Activated CD8-positive, alpha-beta T cell treated with anti-CD3 and anti-CD28 coated beads for 36 hours (primary cell): ENCODE measurements around the gene MAPK8IP2. TPM values are rescaled to one million over a fixed set of nuclear protein-coding genes. Genes with fewer than 3 reads are reported as not detected.

Source experiments
- total RNA-seq, 2 experiments: library from RNA; stranded (reverse); gene quantifications; one replicate each; pipeline ENCODE4 v1.2.3, GENCODE V29; 2021

The MAPK8IP2 gene
- total RNA-seq, 2 experiments from 2014 or later, result 0.11 TPM

Other genes starting within 250 kb of the MAPK8IP2 start
- gene SBF1, start 125.8 kb upstream of the MAPK8IP2 start, total RNA-seq, result 100 to 1,000 TPM; 120 TPM
- 1 to 10 TPM; 5.5 to 6.8 TPM for gene ADM2, start 119.2 kb upstream of the MAPK8IP2 start, total RNA-seq
- gene MIOX, start 113.9 kb upstream of the MAPK8IP2 start, total RNA-seq, result under 1 TPM in 1 of 2 experiments, not detected in 1; 0.29 TPM
- 10 to 100 TPM; 48.0 to 48.8 TPM for gene LMF2, start 93.1 kb upstream of the MAPK8IP2 start, total RNA-seq
- 100 to 1,000 TPM; 121 to 126 TPM for gene NCAPH2, start 92.6 kb upstream of the MAPK8IP2 start, total RNA-seq
- 1 to 10 TPM in 1 of 2 experiments, not detected in 1; 2.7 TPM for gene SCO2, start 75.2 kb upstream of the MAPK8IP2 start, total RNA-seq
- gene TYMP, start 70.8 kb upstream of the MAPK8IP2 start, total RNA-seq, result 10 to 100 TPM; 24.2 to 24.7 TPM
- 1 to 10 TPM; 5.8 to 6.8 TPM for gene KLHDC7B, start 54.9 kb upstream of the MAPK8IP2 start, total RNA-seq
- gene SYCE3, start 37.9 kb upstream of the MAPK8IP2 start, total RNA-seq, result not detected
- gene CPT1B, start 22.4 kb upstream of the MAPK8IP2 start, total RNA-seq, result 10 to 100 TPM; 42.9 to 43.7 TPM
- gene CHKB, start 17.9 kb upstream of the MAPK8IP2 start, total RNA-seq, result 10 to 100 TPM; 55.6 to 60.3 TPM
- 10 to 100 TPM; 11.6 to 11.8 TPM for gene ARSA, start 27.4 kb downstream of the MAPK8IP2 start, total RNA-seq
- gene SHANK3, start 72.0 kb downstream of the MAPK8IP2 start, total RNA-seq, result under 1 TPM; 0.16 to 0.22 TPM
- gene ACR, start 137.4 kb downstream of the MAPK8IP2 start, total RNA-seq, result not detected
- 10 to 100 TPM; 19.2 to 22.5 TPM for gene RABL2B, start 182.8 kb downstream of the MAPK8IP2 start, total RNA-seq